Tibial nerve (tissue), 4 donors: Measurements from ENCODE around the gene OLFM2.

Source experiments
- EP300 ChIP-seq, 2 donors: sonication (generic); formaldehyde crosslinking; IDR thresholded peaks; one replicate each; pipeline ENCODE4 v1.6.1; 2017; ENCODE audit warnings: antibody characterized with exemption in 2 of 2, mild to moderate bottlenecking in 1 of 2
- POLR2A ChIP-seq, 2 donors: fragments of 450-650 bp; IDR thresholded peaks; one replicate each; pipeline ENCODE4 v1.6.1; 2017; ENCODE audit warnings: antibody characterized with exemption in 2 of 2, mild to moderate bottlenecking in 2 of 2, moderate library complexity in 2 of 2
- TF ChIP-seq, protein P1 (sequence below), 5 experiments: fragments of 200-600 bp in 3 of 5; fragments of 450-650 bp in 2 of 5; sonication (generic) in 3 of 5; IDR thresholded peaks; one replicate each; pipeline ENCODE4 v1.5.1; 2016 to 2019; ENCODE audit warnings: antibody characterized with exemption in 5 of 5, mild to moderate bottlenecking in 3 of 5, moderate library complexity in 2 of 5

DNA sequence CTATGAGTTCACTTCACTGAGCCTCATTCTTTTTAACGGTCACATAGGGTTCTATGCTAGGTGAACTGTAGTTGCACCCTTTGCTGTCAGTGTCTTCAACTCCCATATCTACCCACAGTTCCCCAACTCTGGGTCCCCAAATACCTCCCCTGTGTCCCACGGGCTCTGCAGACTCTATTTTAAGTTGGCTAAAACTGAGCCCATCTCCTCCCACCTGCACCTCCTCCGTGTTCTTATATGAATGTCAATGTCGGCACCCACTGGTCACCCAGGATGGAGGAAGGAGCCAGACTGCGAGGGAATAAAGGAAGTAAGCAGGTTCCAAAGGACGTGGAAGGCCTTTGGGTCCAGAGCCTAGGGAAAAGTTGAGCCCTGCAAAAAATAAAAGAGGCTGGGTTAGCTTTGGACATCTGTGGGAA is 102.0 kb downstream of the OLFM2 start:
- TF ChIP-seq, protein P1, sequence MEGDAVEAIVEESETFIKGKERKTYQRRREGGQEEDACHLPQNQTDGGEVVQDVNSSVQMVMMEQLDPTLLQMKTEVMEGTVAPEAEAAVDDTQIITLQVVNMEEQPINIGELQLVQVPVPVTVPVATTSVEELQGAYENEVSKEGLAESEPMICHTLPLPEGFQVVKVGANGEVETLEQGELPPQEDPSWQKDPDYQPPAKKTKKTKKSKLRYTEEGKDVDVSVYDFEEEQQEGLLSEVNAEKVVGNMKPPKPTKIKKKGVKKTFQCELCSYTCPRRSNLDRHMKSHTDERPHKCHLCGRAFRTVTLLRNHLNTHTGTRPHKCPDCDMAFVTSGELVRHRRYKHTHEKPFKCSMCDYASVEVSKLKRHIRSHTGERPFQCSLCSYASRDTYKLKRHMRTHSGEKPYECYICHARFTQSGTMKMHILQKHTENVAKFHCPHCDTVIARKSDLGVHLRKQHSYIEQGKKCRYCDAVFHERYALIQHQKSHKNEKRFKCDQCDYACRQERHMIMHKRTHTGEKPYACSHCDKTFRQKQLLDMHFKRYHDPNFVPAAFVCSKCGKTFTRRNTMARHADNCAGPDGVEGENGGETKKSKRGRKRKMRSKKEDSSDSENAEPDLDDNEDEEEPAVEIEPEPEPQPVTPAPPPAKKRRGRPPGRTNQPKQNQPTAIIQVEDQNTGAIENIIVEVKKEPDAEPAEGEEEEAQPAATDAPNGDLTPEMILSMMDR (IDR thresholded peaks at IDR 0.05): no peak
- no peak for TF ChIP-seq POLR2A (IDR thresholded peaks at IDR 0.05)
- no peak for TF ChIP-seq EP300 (IDR thresholded peaks at IDR 0.05)
